Stimulated activated CD4-positive, alpha-beta T cell treated with anti-CD3 and anti-CD28 coated beads, Interleukin-4, amount 100 ng/mL, for 48 hours (primary cell): Measurements from ENCODE around the gene CD38.
"Not testable (repeated sequence)": the region's sequence is repeated elsewhere in the genome, so short reads cannot be mapped to it uniquely, and the experiment has no call there.

Experiments used
- DNase-seq, 2 donors: peaks; one replicate each; pipeline ENCODE4 v3.0.0-alpha.2; 2020; ENCODE audit warnings: low read depth in 2 of 2

CD38 gene

DNA sequence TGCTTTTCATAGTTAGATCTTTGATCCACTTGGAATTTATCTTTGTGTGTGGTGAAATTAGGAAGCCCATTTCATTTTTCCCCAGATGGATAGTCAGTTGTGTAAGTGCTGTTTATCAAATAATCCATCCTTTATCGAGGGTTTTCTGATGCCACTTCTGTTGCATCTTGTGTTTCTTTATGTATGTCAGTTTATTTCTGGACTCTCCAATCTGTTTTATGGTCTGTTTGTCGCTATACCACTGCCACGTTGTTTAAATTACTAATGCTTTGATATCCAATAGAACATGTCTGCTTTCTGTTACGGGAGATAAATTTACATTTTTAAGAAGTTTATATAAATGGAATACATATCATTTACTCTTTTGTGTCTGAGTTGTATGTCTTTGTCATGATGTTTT, 21.0 kb downstream of the CD38 start:
- no peak for DNase-seq

DNA sequence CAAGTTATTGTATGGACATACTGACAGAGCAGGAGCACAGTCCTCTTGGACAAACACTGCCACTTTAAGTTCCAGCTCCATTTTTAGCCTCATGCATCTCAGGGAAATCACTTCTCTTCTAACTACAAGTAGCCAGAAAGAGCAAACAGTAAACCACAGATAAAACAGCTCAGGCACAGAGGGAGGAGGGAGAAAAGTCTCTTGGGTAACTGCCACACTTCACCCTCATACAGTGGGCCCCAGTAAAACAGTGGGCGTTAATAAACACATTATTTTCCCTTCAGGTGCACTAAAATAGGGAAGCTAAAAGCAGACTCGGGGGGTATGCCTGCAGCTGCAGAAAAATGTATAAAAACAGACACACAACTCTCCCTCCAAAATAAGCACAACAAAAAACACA, 21.6 kb downstream of the CD38 start:
- DNase-seq, result no peak

DNA sequence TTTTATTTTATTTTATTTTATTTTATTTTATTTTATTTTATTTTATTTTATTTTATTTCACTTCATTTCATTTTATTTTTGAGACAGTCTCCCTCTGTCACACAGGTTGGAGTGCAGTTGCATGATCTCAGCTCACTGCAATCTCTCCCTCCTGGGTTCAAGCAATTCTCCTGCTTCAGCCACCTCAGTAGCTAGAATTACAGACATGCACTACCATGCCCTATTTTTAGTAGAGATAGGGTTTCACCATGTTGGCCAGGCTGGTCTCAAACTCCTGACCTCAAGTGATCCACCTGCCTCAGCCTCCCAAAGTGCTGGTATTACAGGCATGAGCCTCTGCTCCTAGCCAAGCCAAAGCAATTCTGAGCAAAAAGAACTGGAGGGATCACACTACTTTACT, 24.4 kb downstream of the CD38 start:
- DNase-seq, result not testable (repeated sequence)

DNA sequence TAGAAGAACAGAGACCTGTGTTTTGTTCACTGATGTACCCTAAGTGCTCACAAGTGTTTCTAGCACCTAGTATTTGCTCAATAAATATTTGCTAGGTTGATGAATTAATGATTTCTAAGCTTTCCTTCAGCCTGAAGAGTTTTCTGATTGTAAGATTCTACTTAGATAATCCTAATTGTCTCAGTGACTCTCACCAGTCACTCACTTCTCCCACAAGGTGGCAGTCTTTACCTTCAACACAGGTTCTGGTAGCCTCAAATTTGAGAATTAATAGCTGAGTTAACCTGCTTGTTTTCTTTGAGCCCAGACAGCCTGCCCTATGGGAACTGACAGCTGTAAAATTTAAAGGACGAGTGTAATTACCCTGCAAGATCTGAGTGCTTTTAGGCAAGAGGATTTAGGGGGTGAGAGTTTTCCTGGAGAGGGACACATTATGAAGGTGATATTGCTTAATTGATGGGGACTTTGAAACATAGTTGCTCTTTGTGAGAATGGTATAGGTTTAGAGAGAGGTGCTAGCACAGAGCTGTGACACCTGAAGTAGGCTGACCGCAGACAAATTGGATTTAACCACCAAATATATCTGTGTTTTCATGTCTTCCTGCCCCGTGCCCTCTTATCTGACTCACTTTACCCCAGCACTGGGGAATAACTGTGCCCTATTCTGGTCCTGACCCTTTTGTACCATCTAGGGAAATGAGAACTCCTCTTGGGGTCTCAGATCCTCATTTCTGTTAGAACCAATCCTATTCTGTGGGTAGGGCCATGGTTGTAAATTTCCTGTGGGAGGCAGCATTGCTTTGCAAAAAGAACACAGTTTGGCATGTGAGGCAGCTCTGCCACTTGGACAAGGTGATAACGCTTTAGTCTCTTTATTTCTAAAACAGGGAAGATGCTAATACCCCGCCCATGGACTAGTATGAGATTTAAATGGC, 27.7 kb downstream of the CD38 start:
- DNase-seq, result no peak

- DNase-seq, result no peak
Observed at GRCh38 chr4:15809058-15809457, 30.9 kb downstream of the CD38 start.

GRCh38 chr4:15809466-15809865, 31.3 kb downstream of the CD38 start:
- DNase-seq, result no peak

DNA sequence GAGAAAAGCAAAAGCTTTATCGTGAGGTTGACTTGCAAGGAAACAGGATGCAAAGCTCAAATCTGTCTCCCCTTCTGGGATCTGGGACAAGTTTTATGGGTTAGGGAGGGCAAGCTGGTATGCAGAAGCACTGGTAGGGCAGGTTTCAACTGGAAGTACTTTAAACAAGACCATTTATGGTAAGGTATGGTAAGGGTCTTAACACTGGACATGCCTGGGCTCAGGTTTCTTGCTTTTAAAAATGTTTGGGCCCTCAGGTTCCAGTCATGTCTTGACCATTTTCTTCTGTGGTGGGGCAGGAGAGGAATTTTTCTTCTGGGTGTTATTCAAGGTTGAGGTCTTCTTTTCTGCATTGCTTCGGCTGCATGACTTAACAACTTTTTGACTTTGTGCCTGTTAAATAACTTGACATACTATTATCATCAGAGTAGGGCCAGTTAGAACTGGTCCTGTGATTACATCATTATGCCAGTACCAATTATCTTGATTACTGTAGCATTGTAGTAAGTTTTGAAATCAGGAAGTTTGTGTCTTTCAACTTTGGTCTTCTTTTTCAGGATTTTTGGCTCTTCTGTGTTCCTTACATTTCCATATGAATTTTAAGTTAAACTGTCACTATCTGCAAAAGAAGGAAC, 33.7 kb downstream of the CD38 start:
- no peak for DNase-seq

GRCh38 chr4:15832523-15833451, 54.7 kb downstream of the CD38 start:
- DNase-seq, result no peak

- no peak for DNase-seq
Observed at GRCh38 chr4:15833801-15834200, 55.7 kb downstream of the CD38 start.

- DNase-seq, result no peak
Observed at GRCh38 chr4:15836362-15836761, 58.2 kb downstream of the CD38 start.

DNA sequence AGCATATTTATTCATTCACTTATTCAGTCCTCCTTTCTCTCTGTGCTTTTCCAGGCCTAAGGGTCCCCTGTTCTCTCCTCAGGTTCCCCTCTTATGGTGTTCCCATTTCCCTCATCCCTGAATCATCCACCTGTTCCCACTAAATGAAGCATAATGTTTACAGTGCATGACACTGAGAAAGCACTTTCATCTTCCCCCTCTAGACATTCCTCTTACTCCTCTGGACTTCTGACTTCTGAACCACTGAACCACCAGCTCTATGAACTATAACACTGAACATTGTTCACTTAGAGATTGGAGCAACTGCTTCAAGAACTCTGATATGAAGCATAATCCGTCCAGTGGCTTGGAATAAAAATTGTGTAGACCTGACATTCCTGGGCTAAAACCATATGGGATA, 59.5 kb downstream of the CD38 start:
- DNase-seq, result no peak

- DNase-seq, result not testable (repeated sequence)
Observed at GRCh38 chr4:15841194-15841730, 63.1 kb downstream of the CD38 start.

DNA sequence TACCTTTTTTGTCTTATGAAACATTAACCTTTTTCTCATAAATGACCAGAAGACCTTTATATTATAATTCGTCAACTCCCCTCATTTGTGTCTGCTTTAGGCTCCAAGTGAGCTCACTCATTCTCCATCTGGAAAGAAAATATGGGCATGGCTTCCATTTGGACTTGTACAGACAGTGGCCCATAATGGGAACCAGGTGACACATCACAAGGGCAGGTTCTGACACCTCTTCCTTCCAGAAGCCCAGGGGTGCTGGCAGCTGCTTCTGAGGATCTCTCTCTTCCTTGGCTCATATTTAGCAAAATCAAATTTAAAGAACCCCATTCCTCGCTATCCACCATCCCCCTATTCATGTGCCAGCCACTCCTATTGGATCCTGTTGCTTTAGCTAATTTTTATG, 69.6 kb downstream of the CD38 start:
- no peak for DNase-seq

DNA sequence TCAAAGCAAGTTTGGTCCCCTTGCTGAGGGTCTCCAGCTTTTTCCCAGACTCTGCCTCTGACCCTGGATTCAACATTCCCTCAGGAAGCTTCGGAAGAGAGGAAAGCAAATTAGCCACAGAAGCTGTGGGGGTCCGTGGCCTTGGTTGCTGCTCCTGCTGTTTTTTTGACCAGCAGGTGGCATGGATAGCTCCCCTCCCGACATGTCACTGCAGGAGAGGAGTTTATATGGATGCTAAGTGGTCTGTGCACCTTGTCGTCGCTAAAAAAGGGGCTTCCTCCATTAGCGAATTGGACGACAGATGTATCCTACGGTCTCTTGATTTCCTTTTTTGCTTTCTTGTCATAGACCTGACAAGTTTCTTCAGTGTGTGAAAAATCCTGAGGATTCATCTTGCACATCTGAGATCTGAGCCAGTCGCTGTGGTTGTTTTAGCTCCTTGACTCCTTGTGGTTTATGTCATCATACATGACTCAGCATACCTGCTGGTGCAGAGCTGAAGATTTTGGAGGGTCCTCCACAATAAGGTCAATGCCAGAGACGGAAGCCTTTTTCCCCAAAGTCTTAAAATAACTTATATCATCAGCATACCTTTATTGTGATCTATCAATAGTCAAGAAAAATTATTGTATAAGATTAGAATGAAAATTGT, 70.2 kb downstream of the CD38 start:
- no peak for DNase-seq

DNA sequence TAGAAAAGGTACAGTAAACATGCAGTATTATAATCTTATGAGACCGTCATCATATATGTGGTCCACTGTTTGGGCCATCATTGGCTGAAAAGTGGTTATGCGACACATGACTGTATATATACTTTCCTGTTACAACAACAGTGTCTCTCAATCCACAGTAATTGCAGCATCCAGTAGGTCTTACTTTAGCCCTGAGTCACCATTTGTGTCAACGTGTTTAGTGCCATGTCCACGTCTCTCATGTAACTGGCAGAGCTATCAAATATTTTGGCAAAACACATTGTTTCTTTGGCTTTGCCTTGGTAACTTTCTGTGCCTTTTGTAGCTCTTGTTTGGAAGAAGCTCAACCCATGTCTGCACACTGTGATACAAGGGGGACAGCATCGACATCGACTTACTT, 73.8 kb downstream of the CD38 start:
- no peak for DNase-seq

DNA sequence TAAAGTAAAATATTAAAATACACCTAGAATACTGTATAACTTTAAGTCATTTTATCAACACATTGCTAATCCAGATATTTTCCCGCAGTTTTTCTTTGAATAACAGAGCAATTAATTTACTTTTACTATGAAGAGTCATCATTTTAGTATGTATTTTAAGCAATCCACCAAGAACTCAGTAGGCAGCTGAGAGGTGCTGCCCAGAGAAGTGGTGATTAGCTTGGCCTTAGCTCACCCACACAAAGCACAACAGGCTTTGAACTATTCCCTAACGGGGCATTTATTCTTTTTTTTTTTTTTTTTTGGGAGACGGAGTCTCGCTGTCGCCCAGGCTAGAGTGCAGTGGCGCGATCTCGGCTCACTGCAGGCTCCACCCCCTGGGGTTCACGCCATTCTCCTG, 74.4 kb downstream of the CD38 start:
- no peak for DNase-seq

DNA sequence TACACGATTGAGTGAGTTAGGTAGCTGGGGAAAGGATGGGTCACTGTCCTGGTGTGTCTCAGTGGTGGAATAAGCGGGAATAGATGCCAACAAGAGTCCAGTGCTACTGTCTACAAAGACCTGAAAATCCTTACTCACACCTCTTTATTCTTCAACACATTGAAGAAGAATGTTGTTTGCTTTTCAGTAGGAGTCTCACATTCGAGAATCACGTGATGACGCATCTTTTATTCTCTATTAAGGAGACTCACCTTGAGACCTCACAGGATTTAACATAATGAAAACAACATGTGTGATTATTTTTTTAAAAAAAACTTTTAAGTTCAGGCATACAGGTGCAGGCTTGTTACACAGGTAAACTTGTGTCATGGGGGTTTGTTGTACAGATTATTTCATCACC, 75.2 kb downstream of the CD38 start:
- DNase-seq, result no peak

- DNase-seq, result no peak
Observed at GRCh38 chr4:15855804-15856475, 77.8 kb downstream of the CD38 start.

GRCh38 chr4:15861198-15861597, 83.1 kb downstream of the CD38 start:
- DNase-seq, result not testable (repeated sequence)

- DNase-seq, result no peak
Observed at GRCh38 chr4:15864651-15865566, 86.8 kb downstream of the CD38 start.
